ENCODE results near the gene GJB1.

The GJB1 gene

DNA sequence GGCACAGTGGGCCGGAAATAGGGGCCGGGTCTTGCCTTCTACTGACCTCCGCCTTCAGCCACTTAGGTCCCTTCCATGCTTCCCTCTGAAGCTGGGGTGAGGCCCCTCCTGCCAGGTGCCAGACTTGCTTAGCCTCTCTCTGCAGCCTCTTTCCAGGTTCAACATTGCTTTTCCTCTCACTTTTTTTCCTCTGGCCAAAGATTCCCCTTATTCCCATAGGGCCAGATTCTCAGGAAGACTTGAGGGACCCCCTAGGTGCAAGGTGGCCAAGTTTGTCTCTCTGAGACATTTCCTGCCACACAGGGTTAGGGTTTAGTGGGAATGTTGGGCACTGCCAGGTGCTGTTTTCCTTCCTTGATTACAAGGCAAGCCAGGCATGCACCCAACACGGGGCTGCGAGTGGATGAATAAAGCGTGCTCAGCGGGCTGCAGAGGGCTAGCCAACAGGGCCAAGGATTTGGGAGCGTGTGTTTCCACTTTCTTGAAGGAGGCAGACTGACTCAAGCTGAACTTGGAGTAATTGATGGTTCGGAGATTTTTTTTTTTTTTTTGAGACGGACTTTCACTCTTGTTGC is 7.6 kb upstream of the GJB1 start:
- DNase-seq (ENCODE audit: low read depth) = no peak

DNA sequence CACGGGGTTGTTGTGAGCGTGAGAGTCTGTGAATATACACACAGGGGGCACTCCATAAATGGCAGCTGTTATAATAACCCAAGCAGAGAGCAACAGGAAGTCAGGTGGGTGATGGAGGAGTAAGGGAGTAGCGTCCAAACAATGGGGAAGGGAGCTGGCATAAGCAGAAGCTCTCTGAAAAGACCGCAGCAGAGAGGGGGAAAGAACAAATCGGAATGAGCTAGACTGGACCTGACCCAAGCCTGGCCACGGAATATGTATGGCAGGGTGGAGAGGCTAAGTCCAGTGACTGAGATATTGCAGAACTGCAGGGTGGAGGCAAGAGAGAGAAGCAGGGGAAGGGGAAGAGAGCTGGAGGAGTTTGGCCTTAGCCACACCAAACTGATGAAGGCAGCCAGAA is 6.5 kb upstream of the GJB1 start:
- no peak for DNase-seq (ENCODE audit: low read depth)

DNA sequence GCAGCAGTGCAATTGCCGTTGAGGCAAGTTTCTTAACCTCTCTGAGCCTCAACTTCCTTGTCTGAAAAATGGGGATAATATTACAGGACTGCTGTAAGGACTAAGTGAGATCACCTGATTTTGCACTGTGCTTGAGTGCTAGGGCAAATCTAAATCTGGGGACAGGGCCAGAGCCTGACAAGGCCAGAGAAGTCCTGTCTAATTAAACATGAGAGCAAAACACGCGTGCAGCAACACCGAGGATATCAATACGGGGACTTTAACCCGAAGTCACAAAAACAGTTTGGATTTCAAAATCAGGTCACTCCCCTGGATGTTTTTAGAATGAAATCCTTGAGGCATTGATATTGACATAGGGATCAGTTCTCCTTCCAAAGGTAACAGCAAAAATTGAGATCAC is 5.7 kb upstream of the GJB1 start:
- no peak for DNase-seq (ENCODE audit: low read depth)

DNA sequence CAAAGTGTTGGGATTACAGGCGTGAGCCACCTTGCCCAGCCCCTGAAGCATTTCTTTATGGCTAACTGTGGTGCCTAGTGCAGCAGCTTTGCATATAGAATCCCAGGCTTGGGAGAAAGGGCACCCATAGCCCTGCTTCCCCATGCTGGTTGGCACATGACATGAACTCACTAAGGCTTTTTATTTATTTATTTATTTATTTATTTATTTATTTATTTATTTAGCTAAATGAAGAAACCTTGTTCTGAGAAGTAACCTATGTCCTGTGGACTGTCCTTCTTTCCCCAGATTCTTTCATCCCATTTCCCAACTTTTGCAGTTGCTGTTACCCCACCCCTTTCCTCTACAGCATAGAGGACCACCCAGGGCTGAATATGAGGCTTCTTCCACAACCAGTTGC is 1.9 kb upstream of the GJB1 start:
- DNase-seq (ENCODE audit: low read depth) = no peak

DNA sequence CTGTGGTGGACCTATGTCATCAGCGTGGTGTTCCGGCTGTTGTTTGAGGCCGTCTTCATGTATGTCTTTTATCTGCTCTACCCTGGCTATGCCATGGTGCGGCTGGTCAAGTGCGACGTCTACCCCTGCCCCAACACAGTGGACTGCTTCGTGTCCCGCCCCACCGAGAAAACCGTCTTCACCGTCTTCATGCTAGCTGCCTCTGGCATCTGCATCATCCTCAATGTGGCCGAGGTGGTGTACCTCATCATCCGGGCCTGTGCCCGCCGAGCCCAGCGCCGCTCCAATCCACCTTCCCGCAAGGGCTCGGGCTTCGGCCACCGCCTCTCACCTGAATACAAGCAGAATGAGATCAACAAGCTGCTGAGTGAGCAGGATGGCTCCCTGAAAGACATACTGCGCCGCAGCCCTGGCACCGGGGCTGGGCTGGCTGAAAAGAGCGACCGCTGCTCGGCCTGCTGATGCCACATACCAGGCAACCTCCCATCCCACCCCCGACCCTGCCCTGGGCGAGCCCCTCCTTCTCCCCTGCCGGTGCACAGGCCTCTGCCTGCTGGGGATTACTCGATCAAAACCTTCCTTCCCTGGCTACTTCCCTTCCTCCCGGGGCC is 1.2 kb downstream of the GJB1 start:
- no peak for DNase-seq (ENCODE audit: low read depth)

DNA sequence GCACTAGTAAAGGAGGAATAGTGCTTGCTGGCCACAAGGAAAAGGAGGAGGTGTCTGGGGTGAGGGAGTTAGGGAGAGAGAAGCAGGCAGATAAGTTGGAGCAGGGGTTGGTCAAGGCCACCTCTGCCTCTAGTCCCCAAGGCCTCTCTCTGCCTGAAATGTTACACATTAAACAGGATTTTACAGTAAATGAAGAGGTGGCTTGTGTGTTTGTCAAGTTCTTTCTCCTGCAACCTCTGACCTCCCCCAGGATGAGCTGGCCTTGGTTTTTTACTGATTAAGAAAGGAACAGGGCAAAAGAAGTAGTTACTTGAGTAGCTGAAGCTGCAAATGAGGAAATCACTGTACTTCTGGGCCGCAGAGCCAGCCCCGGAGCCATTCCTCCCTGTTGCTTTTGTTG is 2.0 kb downstream of the GJB1 start:
- DNase-seq (ENCODE audit: low read depth) = peak; percentile 15

DNA sequence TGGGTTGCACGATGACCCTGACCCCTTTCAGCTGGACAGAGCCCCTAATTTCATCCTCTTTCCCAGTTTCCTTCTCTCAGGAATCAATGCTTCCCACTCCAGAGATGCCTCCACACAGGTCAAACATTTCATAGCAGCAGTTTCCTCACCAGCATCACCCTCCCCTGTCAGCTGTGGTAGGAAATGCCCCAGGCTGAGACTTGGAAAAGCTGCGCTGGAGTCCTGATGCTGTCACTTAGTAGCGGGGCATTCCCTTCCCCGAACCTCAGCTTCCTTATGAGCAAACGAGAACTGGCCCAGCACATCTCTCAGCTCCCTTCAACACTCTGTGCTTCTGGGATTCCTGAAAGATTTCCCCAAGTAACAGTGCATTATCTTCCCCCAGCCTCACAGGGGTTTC is 2.7 kb downstream of the GJB1 start:
- DNase-seq (ENCODE audit: low read depth) = no peak

DNA sequence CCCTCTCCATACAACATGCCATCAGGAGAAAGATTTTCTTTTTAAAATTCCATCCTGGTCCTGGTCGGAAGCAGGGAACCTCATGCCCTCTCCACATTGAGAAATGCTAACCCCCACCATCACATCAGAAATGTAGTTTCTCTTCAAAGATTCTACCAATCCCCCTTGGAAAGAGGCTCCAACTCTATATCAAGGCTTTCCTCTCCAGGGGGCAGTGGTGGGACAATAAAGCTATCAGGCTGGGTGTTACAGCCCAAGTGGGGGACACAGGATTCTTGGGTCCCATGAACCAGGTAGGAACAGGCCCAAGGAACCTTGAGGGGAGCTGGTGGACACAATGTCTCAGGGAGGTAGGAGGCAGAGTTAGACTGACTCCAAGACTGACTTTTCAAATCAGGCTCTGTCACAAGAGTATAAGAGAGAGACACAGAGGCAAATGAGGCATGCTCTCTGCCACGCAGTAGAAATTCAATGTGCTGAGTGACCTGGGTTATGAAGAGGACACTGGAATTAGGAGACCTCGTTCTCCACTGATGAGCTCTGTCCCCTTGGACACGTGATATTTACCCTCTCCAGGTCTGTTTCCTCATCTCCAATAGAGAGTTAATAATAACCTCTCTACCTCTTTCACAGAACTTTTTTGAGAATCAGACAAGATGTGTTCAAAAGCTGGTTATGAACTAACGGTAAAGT is 4.5 kb downstream of the GJB1 start:
- DNase-seq (ENCODE audit: low read depth) = no peak

DNA sequence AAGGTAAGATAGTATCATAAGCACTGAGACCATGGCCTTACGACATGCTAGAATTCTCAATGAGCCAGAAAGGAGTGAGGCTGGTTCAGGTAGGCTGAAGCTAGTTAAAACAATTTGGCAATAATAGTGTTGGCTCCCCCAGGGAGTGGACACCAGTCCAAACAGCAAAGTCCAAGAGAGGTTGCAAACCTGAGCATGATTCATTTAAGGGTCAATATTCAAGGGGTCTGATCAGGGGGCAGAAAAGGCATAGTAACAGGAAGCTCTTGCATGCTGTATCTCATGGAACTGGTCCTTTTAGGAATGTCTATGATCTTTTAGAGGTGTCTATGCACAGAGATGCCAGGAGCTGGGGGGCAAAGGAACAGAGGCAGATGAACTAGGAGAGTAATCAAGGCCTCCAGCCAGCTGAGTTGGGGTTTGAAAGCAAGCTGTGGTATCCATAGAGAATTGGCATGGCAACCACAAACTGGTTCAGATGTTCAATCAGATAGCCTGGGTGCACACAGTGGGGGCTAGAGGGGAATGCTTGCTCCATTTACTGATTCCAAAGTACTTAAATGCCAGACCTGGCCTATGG is 5.1 kb downstream of the GJB1 start:
- no peak for DNase-seq (ENCODE audit: low read depth)

DNA sequence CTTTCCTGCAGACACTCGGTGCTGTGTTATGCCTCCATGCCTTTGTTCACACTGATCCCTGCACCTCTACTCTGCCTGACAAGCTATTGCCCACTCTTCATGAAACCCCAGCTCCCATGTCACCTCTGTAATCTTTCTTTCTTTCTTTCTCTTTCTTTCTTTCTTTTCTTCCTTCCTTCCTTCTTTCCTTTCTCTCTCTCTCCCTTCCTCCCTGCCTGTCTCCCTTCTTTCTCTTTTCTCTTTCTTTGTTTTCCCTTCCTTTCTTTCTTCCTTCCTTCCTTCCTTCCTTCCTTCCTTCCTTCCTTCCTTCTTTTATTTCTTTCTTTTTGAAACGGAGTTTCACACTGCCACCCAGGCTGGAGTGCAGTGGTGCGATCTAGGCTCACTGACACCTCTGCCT is 12.5 kb downstream of the GJB1 start:
- DNase-seq (ENCODE audit: low read depth) = no peak

DNA sequence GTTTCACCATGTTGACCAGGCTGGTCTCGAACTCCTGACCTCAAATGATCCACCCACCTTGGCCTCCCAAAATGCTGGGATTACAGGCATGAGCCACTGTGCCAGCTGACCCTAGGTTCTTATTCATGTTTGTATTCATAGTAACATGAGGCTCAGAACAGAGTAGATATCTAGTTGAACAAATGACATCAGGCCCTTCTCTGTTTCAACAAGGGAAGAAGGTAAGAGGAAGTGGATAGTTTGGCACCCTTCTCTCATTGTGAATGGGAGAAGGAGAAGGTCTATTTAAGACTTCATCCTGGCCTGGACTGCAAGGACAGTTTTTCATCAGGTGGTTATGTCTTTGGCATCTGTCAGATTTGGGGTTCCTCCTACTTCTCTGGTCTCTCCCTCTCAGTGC is 13.8 kb downstream of the GJB1 start:
- no peak for DNase-seq (ENCODE audit: low read depth)

DNA sequence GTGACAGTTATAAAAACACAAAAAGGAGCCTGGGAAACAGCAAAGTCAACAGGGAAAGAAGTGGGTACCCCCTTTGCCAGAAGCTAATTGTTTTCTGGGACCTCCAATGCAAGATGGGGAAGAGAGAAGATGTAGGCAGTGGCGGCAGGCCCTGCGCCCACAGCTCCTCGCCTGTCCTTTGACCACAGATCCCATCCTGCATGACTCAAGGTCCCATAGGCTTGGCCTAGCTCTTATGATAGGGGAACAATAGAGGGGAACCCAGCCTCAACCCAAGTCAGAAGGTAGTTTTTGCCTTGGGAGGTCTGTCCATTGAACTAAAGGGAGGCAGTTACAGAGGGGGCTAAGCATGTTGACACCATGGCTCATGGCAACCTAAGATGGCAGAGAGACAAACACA is 16.8 kb downstream of the GJB1 start:
- DNase-seq (ENCODE audit: low read depth) = no peak

DNA sequence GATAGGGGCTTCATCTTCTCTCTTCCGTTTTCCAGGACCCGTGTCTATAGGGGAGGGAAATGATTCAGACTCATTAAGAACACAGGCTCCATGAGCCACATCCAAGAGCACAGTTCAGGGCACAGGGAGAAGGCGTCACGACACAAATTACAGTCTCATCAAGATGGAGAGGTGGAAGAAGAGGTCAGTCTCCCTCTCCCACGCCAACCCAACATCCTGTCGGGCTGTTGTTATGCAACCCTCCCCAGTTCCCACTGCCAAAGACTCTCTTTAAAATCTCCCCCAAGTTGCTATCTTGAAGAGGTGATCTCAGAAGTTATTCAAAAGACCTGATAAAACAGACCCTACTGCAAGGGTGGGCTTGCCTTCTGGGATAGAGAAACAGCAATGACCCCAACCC is 18.3 kb downstream of the GJB1 start:
- no peak for DNase-seq (ENCODE audit: low read depth)

DNA sequence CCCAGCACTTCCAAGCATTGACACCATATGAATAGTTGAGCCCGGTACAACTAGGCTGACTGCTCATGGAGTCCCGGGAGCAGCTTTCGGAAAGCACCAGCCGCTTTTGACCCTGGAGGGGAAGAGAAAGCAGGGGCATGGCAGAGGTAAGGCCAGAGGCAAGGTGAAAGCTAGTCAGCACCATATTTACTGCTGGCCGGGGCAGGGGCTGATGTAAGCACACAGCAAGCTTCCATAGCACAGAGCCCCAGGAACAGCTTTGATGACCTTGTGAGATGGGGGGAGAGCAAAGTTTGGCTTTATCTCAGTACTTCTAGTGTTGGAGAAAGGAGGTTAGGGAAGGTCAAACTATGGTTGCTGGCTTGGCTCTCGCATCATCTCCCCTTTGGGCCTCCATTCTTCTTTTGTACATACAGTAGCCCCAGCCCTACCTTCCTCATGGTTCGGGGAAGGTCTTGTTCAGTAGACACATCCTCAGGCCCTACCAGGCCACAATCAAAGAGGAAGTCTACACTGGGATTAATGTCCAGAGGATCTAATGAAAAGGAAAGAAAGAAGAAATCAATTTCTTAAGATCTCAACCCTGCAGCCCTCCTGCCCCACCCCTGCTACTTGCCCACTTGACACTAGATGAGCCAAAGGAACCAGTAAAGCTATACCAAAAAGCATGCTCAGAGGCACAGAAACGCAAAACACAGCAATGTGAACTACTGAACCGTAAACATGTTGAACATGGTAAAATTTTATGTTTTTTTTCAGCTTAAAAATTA is 21.5 kb downstream of the GJB1 start:
- DNase-seq (ENCODE audit: low read depth) = no peak

DNA sequence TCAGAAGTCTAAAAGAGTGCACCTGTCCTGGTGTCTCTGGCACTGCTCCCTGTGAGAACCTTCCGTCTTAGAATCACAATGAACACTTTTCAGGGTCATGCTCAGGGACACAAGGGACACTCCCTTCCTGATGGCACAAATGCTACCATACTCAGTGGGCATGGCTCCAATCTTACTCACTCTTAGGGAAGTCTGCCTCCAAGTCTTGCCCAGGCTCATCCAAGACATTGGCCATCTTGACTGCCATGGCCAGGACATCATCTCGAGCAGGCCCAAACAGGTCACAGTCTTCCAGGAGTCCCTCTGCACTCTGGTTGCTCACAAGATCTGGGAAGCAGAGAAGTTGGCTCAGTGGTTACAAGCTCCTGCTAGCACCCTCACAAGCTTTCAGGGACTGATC is 22.1 kb downstream of the GJB1 start:
- DNase-seq (ENCODE audit: low read depth) = no peak

DNA sequence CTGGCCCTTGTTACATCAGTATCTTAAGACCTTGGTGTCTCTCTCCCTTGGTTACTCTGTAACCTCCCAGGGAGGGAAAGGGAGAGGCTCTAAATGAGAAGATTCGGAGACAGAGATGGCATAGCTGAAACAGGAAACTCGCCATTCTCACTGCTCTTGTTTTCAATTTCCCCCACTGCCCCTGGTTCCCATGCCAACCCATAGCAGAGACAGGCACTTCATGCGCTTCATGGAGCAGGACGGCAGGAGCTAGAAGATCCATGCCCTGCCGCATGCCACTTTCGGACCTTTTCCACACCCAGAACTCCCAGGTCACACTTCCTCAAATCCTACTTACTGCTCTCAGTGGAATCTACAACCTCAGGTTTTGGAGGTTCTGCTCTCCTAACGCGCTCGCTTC is 27.8 kb downstream of the GJB1 start:
- no peak for DNase-seq (ENCODE audit: low read depth)

DNA sequence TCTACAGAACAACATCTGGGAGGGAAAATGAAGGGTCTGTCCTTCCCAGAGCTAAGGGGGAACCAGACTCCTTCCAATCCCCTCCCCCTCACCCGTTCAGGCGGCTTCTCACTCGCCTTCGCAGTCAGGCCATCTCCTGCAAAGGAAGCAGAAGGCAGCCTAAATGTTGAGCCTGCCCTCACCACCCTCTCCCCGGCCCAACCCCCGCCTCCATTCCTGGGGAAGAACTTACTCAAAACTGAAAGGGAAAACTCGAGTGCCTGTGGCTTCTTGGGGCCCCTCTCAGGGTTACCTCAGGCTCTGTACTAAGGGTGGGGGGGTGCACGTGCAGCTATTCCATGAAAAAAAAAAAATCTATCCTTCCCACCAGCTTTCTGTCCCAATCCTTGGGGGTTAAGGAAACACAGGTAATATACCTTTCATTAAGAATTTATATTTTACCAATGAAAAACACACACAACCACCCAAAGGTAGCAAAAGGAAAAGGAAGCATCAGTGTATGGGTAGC is 28.5 kb downstream of the GJB1 start:
- no peak for DNase-seq (ENCODE audit: low read depth)

DNA sequence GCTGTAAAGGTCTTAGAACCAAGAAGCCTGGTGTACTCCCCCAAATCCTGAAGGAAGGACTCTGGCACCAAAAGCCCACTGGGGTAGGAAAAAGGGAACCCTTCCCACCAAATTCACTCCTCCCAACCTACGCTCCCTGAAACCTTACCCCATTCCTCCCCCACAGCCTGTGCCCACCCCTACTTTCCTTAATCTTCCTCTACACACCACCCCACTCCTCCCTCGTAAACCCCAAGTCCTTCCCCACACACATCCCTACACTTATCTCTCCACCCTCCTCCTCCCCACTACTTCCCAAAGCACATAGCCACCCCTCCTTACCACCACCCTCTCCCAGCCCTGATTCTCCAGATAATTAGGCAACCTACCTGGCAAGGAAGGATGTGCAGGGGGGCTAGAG is 29.2 kb downstream of the GJB1 start:
- DNase-seq (ENCODE audit: low read depth) = no peak

DNA sequence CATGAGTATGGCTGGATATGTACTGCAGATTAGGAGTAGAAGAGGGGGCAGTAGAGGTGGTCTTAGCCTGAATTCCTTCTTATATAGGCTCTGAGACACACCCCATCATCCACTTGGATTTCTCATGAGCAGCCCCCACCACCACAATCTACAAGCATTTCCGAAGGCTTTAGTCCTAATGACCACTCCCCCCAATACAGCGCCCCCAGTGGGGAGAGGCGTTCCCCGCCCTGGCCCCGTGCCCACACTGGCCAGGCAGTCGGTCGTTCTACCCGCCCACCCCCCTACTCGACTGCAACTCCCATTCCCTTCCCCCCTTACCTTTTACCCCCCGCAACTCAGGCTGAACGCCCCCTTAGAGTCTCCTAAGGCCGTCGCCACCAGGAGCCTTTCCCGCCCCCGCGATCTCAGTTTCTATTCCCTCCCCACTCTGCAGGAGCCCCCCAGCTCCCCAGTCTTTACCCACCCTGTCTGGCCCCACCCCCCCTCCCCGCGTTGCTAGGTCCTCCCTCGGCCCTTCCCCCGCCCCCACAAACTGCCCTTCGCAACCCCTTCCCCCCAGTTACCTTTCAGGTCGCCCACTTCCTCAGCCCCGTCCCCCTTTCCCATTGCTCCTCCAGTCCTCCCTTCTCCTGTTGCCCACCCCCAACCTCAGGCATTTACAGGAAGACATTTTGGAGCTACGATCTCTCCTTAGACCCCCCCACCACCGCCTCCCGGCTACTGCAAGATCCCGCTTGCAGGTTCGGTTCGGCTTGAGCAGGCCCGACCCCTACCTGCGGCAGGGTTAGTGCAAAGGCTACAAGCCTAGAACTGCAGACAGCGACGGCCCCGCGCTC is 30.4 kb downstream of the GJB1 start:
- DNase-seq (ENCODE audit: low read depth) = peak; percentile 13

DNA sequence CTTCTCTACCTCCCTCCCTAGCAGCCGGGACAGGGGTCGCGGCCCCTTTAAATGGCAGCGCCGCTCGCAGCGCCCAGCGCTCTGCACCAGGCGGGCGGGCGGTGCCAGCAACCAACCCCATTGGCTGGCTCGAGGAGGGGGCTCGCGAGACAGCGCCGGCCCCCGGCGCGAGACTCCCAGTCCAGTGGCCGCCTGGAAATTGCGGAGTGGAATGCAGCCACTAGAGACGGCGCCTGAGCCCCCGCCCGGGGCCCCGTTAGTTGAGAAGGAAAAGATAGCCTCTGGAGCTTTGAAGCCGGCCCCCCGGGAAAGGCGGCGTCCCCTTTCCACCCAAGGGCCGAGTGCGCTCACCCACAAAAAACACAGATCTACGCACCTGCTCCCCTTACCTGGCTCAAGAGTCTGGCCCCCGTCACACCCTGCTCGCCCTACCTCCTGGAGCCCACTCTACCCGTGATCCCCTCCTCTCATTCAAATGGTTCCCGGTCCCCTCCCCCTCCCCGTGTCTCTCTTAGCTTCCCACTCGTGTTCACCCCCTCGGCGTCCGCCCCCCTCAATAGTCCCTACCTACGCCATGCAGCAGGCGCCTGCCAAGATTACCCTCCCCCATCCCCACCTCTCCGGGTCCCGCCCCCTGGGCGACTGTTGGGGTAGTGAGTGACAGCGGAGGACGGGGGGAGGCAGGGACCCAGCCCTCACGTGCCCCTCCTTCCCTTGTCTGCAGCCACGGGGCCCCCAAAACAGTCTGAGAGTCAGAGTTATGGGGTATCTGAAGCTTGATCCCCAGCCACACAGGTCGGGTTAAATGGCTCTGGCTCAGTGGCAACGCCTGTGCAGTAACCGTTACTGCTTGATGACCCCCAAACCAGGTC is 31.3 kb downstream of the GJB1 start, which contains the start of gene ZMYM3:
ZMYM3 (minus strand) TSS at position 49 of the 872 bp plus-strand sequence. CDS start 885 bp downstream, outside the sequence.
- peak; percentile 75 for DNase-seq (ENCODE audit: low read depth)
